HG02588 (cell line): Measurements from ENCODE around the gene TMSB4X.
"Not testable (repeated sequence)": the region's sequence is repeated elsewhere in the genome, so short reads cannot be mapped to it uniquely, and the experiment has no call there.

Source experiments
- ATAC-seq: cut with Tn5 transposase; IDR thresholded peaks from one replicate; pipeline ENCODE4 v1.9.1; 2021; ENCODE audit warnings: mild to moderate bottlenecking, moderate library complexity; ENCODE audit not compliant: unreplicated experiment

Gene TMSB4X

DNA sequence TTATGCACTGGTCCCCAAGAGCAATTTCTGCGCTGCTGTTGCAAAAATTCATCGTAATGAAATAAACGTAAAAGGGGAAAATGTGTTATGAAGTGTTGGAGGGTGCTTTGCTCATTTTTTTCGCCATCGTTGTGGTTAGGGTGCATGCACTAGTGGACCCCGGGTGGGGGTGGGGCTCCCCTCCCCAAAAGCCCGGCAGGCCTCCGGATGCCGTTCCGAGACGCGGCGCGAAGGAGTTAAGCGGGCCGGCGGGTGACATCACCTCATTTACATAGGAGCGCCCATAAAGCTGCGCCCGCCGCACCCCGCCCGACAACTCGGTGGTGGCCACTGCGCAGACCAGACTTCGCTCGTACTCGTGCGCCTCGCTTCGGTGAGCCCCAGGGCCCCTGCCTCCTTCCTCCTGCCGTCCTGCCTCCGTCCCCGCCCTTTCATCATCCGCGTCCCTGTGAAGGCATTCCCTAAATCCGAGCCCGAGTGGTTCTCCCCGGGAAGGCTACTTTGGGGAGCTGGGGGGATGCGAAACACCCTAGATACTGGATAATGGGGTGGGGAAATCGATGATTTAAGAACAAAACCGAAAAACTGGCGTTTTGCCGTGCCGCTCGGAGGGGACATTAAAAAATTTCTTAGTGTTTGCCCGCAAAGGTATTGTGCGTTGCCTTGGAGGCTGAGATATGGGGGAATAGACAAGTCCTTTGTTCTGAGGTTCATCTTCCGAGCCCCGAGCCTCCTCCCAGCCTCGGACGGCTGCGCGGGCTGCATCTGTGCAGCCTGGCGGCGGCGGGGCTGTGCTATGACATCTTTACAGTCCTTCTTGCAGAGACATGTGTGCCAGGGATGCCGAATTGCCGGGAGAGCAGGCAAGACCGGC lies at the start of gene TMSB4X:
TSS of gene TMSB4X (plus strand) at position 315 of the 874 bp plus-strand sequence.
- peak; percentile 34 for ATAC-seq

DNA sequence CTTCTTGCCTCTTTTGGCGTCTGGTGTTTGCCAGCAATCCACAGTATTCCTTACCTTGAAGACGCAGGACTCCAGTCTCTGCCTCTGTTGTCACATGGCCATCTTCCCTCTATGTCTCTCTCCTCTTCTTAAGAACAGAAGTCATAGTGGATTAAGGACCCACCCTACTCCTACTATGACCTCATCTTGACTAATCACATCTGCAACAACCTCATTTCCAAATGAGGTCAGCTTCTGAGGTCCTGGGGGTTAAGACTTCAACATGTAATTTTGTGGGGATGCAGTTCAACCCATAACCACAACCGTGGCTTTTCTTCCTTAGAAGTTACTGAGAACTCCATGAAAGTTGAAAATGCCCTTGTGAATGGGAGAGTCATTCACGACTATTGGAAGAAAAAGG lies 45.2 kb upstream of the TMSB4X start:
- no peak for ATAC-seq

DNA sequence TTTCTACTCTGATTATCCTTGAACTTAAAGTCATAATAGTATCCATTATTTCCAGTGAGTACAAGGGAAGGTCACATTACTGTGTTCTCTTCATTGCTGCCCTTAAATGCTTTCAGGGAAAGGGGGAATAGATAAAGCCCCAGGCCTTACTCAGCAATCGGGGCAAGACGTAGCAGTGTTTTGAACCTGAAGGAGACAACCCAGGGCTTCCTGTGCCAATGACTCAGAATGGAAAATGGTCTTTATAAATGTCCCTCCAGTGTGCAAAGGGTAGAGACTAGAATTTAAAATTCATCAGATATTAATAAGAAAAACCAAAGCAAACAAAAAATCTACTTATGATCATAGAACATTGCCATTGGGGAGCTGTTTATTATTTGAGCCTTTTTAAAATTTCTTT lies 44.8 kb upstream of the TMSB4X start:
- no peak for ATAC-seq

DNA sequence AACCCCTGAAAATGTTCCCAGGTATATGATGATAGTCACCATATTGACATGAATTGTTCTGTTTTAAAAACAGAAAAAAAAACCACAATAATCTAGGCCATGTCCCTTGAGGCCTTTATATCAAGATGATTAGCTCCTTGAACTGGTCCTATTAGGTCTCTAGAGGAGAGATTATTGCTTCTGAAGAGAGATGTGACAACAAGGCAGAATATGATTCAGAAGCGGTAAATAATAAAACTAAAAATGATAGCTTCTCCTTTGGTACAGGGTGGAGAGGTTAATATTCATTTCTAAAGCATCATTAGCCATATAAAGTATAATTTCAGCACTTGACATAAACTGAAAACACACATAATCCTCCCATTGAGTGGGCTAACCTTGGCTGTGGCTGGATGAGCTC lies 42.7 kb upstream of the TMSB4X start:
- ATAC-seq: no peak

DNA sequence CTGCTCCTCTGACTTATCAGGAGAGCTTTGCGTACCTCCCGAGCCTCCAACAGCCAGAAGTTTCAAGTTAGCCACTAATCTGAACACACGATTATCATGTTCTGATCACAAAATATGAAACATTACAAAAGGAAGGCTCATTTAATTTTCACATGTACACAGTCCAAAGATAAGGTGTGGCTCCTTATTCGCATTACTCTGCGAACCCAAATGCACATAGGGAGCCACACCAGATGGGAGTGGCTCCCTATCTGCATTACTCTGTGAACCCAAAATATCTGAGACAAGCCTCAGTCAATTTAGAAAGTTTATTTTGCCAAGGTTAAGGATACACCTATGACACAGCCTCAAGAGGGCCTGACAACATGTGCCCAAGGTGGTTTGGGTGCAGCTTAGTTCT lies 40.1 kb upstream of the TMSB4X start:
- no peak for ATAC-seq

DNA sequence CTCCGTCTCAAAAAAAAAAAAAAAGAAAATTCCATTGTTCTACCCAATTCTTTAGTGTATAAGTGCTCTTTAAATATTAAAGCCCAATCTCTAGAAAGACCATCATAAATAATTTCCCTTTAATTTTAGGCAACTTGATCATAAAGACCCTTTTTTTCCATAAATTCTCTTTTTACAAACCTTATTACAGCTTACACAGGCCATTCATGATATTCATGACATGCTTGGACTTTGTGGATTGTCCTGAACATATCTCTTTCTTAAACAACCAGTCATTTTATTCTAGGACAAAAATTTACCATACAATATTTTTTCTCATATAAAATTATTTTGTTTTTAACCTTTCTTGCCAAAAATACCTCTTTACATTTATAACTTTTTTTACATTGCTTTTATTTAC lies 38.0 kb upstream of the TMSB4X start:
- ATAC-seq: no peak

DNA sequence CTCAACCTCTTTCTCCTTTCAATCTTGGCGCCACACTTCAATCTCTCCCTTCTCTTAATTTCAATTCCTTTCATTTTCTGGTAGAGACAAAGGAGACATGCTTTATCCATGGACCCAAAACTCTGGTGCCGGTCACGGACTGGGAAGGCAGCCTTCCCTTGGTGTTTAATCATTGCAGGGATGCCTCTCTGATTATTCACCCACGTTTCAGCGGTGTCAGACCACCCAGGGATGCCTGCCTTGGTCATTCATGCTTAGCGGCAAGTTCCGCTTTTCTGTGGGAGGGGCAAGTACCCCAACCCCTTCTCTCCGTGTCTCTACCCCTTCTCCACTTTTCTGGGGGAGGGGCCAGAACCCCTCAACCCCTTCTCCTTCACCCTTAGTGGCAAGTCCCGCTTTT lies 34.4 kb upstream of the TMSB4X start:
- not testable (repeated sequence) for ATAC-seq

DNA sequence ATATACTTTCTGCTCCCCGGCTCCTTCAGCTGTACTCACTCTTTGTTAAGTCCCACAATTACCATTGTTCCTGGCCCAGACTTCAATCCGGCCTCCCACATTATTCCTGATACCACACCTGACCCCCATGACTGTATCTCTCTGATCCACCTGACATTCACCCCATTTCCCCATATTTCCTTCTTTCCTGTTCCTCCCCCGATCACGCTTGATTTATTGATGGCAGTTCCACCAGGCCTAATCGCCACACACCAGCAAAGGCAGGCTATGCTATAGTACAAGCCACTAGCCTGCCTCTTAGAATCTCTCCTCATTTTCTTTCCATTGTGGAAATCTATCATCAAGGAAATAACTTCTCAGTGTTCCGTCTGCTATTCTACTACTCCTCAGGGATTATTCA lies 31.3 kb upstream of the TMSB4X start:
- ATAC-seq: not testable (repeated sequence)

DNA sequence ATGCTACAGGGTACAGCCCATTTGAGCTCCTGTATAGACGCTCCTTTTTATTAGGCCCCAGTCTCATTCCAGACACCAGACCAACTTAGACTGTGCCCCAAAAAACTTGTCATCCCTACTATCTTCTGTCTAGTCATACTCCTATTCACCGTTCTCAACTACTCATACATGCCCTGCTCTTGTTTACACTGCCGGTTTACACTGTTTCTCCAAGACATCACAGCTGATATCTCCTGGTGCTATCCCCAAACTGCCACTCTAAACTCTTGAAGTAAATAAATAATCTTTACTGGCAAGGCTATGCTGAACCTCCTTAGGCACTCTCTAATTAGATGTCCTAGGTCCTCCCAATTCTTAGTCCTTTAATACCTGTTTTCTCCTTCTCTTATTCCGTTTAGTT lies 30.5 kb upstream of the TMSB4X start:
- not testable (repeated sequence) for ATAC-seq

DNA sequence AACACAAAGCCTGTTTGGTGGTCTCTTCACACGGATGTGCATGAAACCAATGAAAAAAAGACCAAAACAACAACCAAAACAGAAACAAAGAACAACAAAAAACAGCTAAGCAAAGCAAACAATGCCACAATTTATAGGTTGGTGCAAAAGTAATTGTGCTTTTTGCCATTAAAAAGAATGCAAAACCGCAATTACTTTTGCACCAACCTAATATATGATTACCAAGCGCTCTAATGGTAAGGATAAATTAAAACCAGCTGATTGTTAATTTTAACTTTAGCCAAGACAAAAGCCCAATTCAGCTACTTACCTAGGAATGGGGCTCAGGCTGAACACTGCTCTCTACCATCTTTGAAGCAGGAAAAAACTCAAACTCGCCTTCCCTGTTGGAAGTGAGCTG lies 29.4 kb upstream of the TMSB4X start:
- no peak for ATAC-seq

DNA sequence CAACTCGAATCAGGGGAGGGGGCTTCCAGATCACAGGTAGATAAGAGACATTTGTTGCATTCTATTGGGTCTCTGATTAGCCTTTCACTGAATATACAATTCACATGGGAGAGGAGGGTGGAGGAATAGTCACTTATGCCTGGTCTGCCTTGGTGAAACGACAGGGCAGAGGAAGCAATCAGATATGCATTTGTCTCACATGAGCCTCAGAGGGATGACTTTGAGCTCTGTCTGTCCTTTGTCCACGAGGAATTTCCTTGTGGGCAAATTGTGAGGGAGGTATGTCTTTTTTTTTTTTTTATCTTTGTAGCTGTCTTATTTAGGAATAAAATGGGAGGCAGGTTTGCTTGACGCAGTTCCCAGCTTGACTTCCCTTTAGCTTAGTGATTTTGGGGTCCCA lies 28.5 kb upstream of the TMSB4X start:
- ATAC-seq: no peak

DNA sequence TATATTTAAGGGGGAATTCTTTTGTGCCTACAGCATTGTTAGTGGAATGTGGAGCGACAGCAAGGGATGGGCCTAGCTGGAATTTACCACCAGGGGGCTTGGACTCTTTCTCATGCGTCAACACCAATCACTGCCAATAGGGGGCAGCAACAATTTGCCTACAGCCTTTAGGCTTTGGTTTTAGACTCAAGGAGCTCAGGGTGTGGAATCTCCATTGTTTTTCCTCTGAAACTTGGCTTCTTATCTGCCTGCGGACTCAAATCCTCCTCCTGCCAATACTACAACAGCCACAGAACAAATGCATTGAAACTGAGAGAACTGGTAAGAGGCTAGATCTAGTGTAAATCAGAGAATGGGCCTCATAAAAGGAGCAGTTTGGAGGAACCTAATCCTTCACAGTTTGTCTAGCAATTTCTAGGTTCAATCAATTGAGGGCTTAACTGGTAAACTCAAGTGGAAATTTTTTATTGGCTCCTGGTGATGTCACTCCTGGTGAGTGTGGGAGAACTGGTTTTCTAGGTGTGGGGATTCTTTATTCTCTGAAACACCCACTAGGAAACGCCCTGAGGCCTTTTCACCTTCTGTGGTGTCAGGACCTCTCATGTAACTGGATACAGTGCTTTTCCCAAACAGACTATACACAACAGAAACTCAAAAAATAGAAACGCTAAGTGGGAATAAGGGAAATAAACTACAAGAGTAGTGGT lies 27.9 kb upstream of the TMSB4X start:
- ATAC-seq: no peak

DNA sequence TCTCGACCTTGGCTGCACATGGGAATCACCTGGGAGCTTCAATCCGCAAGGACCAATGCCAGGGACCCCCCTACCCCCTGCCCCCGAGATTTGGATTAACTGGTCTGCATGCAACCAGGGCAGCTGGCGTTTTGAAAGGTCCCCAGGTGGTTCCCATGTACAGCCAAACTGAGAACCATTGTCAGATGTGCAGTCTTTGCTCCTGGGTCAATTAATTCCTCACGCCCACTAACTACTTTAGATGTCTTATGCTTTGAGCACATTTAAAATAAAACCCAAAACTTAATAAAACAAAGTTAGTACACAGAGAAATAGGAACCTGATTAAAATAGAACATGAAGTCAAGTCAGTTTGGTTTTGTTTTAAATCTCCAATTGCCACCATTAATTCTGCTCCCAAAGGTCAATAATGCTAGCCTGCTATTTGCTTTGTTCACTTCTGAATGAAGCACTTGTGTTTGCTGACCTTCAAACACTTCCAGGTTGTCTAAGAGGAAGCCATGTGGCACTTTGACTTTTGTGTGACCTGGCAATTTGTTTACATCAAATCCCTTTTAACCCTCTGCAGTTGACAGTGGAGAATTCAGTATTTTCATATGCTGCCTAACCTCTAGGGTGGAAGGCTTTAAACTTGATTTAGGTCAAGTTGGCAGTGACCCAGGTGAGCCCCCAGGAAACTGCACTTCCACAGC lies 27.2 kb upstream of the TMSB4X start:
- ATAC-seq: no peak

DNA sequence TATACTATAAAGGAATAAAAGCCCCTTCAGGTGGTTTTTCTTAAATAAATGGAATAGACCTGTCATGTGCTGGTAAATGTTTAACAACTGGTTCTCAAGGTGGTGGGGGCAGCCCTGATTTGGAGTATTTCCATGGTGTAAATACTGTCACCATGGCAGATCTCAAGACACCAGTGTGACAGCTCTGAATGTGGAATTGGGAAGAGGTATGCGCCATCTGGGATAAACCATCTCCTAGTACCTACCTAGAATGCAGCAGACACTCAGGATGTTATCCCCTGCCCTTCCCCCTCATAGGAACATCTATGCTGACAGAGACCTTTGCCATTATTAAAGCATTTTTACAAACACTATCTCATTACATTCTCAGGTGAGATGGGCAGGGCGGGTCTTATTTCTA lies 26.4 kb upstream of the TMSB4X start:
- no peak for ATAC-seq

DNA sequence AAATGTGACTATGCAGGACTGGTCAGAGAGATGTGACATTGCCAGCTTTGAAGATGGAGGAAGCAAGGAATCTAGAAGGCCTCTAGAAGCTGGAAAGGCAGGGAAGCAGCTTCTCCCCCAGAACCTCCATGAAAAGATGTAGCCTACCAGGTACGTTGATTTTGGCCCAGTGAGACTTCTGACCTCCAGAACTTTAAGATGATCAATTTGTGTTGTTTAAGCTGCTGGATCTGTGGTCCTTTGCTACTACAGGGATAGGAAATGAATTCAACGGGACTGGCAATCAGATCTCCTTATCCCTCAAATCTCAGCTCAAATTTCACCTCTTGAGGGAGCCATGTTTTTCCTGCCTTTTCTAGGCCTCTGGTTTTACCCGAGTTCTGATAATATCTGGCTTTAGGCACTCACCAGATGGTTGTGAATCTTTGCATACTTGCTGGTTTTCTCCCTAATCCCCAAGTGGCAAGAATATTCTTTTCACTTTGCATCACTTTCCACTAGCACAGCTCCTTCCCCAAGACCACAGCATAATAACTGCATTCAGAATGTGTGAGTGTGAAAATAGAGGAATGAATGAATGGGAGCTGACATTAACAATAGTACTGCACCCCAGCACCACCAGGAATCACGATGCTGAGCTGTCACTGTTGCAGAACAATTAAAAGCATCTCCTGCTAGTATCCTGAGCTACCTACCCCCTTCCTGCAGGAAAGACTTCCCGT lies 25.5 kb upstream of the TMSB4X start:
- no peak for ATAC-seq

DNA sequence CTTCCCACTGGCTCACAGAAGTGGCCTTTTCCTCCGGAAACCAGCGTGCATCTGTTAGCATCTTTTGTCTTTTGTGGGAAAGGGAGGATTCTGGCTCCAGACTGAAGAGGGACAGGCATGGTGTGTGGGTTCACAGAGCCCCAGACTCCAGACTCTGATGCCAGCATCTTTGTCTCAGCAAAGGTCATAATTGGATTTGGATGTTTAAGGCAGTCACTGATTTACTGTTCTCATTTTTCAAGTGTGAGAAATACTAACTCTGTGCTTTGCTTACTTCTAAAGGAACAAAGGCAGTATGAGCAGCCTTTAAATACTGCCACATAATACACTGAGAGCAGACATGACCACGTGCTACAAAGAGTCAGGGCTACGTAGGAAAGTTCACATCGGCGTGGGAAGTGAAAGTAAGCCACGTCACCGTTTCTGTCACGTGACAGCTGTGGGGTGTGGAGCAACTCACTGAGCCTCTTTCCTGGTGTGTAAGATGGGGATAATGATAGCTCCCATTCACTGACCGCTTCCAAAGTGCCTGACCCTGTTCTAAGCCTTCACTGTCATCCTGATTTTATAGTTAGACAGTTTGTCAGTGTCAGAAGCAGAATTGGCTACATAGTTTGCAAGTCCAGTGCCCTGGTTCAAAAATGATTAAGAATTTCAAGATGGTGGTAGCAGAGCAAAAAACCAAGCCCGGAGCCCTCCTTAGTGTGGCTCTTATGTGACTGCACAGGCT lies 24.8 kb upstream of the TMSB4X start:
- ATAC-seq: peak; percentile 45

DNA sequence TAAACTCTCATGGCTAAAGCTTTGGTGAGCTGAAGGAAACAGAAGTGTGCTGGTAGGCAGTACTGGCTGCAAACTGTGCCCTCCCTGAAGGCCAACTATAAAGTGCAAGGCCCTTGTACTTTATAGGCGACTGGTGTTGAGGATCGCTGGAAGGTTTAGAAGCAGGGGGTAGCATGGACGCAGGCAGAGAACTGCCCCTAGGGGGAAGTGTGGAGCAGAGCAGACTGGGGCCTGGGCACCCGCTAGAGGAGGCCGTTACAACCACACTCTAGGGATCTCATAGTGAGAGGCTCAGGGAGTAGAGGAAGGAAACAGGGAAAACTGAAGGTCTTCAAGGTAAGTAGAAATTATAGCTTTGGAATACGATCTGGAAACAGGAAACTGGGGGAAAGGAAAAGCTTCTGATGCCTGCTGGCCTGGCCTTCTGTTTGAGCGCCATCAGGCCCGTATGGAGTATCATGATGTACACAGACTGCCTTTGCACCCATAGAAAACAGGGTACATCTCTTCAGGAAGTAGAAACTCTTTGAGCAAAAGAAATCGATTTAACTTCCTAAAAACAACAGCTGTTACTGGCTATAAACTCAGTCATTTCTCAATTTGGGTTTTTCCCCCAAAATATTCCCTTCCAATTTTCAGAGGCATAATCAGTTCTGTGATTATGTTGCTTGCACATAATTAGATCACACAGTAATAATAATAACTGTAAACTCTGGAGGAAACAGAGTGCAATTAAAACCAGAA lies 23.9 kb upstream of the TMSB4X start:
- ATAC-seq: peak; percentile 67

DNA sequence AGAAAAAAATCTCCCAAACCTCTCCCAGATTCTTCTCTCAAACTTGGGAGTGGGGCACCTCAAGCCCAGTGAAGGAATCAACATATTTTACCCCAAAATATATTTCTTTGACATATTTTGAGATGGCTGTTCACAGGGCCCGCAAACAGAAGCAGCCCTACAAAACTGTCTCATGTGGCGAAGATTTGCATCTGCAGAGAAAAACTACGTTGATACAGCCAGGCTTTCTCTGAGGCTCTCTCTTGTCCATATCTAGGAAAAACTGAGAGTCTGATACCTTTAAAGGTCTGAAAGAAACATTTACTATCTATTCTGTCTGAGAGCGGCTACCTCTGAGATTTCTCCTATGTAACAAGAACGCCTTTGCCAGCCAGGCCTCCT lies 23.3 kb upstream of the TMSB4X start:
- no peak for ATAC-seq

DNA sequence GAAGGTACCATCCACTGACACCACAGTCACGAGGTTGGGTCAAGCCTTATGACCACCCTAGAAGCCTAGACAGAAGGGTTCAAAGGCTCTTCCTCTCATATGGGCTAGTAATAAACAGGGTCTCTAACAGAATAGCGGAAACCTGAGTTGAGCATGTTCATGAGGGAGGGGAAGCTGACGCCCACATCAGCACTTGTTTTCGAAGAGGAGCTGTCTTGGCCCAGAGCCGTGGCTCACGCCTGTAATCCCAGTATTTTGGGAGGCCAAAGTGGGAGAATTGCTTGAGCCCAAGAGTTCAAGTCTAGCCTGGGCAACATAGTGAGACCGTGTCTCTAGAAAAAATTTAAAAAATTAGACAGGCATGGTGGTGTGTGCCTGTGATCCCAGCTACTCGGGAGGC lies 21.5 kb upstream of the TMSB4X start:
- ATAC-seq: no peak

DNA sequence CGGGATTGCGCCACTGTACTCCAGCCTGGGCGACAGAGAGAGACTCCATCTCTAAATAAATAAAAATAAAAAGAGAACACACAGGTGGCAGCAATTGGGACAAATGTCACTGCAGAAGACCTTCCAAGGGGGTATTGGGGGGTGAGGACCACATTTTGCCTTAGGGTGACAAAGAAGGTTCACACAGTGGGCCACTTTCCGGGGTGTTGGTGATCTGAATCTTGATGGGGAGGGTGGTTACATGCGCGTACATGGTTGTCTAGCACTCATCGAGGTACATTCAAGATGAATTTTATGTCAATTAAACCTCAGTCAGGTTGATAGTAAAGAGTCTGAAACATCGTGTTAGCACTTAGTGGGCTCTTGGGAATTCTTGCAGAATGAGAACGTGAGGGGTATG lies 20.5 kb upstream of the TMSB4X start:
- no peak for ATAC-seq
